Measurements from ENCODE around the gene SLC39A5.

Gene SLC39A5

DNA sequence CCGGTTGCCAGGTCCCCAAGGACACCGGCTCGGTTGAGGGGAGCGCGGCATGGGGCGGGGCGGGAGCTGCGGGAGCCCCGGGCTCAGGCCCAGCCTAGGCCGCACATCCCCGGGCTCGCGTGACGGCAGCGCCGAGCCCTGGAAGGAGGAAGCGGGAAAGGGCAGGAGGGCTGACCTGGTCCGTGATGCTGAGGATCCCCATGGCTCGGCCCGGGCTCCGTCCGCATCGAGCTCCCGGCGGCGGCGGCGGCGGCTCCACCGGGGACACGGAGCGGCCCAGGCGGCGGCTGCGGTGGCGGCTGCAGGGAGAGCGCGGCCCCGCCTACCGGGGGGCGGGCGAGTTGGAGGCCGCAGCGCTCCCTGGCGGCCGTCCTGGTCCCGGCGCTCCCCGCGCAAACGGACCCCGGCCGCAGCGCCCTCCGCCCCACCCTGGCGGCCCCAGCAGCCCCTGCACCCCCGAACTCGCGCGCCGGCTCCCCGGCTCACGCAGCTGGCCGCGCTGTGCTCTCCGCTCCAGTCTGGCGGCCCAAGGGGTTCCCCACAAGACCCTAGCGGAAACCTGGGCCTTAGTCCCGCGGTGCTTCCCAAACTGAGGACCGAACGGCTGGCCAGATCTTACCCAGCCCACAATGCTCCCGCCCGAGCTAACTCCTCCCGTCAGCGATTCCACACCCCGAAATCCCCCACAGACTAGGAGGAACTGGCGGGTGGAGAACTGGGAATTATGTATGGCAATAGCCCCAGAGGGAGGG, 28.4 kb downstream of the SLC39A5 start, which contains the start of gene ANKRD52:
Gene ANKRD52, minus strand, starts transcription at position 317 of the 752 bp plus-strand sequence. Its CDS starts 115 bp downstream, at position 202.
- Histone ChIP-seq H3K9ac (peak within 1 kb of the TSS; percentile 74), H3K79me2 (ENCODE audit: insufficient read depth, low read depth) (peaks cover 14% of the 10 kb centered on the region), H3K4me3 (IDR thresholded peaks at IDR 0.05; ENCODE audit: insufficient read depth, low read depth, low read length) (peak within 1 kb of the TSS; percentile 85), H3K27ac (peak within 1 kb of the TSS; percentile 48), H3K4me1 (ENCODE audit: low read depth, poor library complexity, severe bottlenecking) (peaks cover 12% of the 10 kb centered on the region), H2AFZ (ENCODE audit: low read depth) (peak within 1 kb of the TSS; percentile 100), H3K27me3 (ENCODE audit: insufficient read depth, low read depth) (no peaks in the 10 kb centered on the region), H3K36me3 (ENCODE audit: insufficient read depth) (peaks cover 7% of the 10 kb centered on the region; the same call in 1 of the 2 replicates), H4K20me1 (ENCODE audit: insufficient read depth) (no peaks in the 10 kb centered on the region), H3K4me2 (peak within 1 kb of the TSS; percentile 91)
- TF ChIP-seq, protein P1, sequence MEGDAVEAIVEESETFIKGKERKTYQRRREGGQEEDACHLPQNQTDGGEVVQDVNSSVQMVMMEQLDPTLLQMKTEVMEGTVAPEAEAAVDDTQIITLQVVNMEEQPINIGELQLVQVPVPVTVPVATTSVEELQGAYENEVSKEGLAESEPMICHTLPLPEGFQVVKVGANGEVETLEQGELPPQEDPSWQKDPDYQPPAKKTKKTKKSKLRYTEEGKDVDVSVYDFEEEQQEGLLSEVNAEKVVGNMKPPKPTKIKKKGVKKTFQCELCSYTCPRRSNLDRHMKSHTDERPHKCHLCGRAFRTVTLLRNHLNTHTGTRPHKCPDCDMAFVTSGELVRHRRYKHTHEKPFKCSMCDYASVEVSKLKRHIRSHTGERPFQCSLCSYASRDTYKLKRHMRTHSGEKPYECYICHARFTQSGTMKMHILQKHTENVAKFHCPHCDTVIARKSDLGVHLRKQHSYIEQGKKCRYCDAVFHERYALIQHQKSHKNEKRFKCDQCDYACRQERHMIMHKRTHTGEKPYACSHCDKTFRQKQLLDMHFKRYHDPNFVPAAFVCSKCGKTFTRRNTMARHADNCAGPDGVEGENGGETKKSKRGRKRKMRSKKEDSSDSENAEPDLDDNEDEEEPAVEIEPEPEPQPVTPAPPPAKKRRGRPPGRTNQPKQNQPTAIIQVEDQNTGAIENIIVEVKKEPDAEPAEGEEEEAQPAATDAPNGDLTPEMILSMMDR (conservative IDR thresholded peaks at IDR 0.05; ENCODE audit: low read depth, low read length): peak; percentile 90

DNA sequence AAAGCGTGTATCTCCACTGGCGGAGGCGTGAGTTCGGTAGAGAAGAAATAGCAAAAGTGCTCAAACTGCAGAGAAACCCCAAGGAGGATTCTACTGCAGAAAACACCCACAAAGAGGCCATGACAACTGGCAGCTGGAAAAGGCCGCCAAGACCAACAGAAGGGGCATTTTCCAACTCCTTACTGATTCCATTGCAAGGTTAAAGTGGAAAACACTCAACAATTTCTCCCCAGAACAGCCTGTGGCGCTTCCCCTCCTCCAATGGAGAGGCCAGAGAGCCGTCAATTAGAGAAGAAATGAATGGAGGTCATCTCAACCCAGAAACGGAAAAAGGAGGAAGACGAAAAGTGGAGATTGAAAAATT, 29.0 kb downstream of the SLC39A5 start:
- peak overlapping the region; percentile 100 for H2AFZ ChIP-seq (ENCODE audit: low read depth)
- H3K4me1 ChIP-seq (ENCODE audit: low read depth, poor library complexity, severe bottlenecking): peaks cover 12% of the 10 kb centered on the region
- peak overlapping the region; percentile 74 for H3K9ac ChIP-seq
- H3K27me3 ChIP-seq (ENCODE audit: insufficient read depth, low read depth): no peaks in the 10 kb centered on the region
- peak overlapping the region; percentile 91 for H3K4me2 ChIP-seq
- TF ChIP-seq, protein P1 (conservative IDR thresholded peaks at IDR 0.05; ENCODE audit: low read depth, low read length): no peak; the same call in none of the 2 replicates
- no peaks in the 10 kb centered on the region for H4K20me1 ChIP-seq (ENCODE audit: insufficient read depth)
- peaks cover 7% of the 10 kb centered on the region; the same call in 1 of the 2 replicates for H3K36me3 ChIP-seq (ENCODE audit: insufficient read depth)
- H3K27ac ChIP-seq: peak overlapping the region; percentile 48
- H3K79me2 ChIP-seq (ENCODE audit: insufficient read depth, low read depth): peaks cover 14% of the 10 kb centered on the region
- peak overlapping the region; percentile 85 for H3K4me3 ChIP-seq (IDR thresholded peaks at IDR 0.05; ENCODE audit: insufficient read depth, low read depth, low read length)

DNA sequence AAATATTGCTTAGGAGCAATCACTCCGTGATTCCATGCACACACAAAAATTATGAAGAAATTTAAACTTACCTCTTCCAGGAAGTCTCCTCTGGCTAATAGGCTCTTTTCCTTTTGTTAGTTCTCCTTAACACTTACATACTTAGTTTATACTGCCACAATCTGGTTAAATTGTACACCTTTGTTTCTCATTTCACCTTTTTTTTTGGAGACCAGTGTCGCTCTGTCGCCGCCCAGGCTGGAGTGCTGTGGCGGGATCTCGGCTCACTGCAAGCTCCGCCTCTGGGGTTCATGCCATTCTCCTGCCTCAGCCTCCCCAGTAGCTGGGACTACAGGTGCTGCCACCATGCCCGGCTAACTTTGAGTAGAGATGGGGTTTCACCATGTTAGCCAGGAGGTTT, 30.5 kb downstream of the SLC39A5 start:
- no peak overlapping the region for H3K27ac ChIP-seq
- TF ChIP-seq, protein P1 (conservative IDR thresholded peaks at IDR 0.05; ENCODE audit: low read depth, low read length): no peak
- H3K27me3 ChIP-seq (ENCODE audit: insufficient read depth, low read depth): no peaks in the 10 kb centered on the region
- H3K4me2 ChIP-seq: no peak overlapping the region
- H3K4me3 ChIP-seq (IDR thresholded peaks at IDR 0.05; ENCODE audit: insufficient read depth, low read depth, low read length): no peak overlapping the region
- H2AFZ ChIP-seq (ENCODE audit: low read depth): no peak overlapping the region
- peaks cover 14% of the 10 kb centered on the region for H3K79me2 ChIP-seq (ENCODE audit: insufficient read depth, low read depth)
- no peak overlapping the region for H3K9ac ChIP-seq
- no peaks in the 10 kb centered on the region for H4K20me1 ChIP-seq (ENCODE audit: insufficient read depth)
- H3K4me1 ChIP-seq (ENCODE audit: low read depth, poor library complexity, severe bottlenecking): peaks cover 14% of the 10 kb centered on the region
- H3K36me3 ChIP-seq (ENCODE audit: insufficient read depth): peaks cover 3% of the 10 kb centered on the region; the same call in 1 of the 2 replicates

DNA sequence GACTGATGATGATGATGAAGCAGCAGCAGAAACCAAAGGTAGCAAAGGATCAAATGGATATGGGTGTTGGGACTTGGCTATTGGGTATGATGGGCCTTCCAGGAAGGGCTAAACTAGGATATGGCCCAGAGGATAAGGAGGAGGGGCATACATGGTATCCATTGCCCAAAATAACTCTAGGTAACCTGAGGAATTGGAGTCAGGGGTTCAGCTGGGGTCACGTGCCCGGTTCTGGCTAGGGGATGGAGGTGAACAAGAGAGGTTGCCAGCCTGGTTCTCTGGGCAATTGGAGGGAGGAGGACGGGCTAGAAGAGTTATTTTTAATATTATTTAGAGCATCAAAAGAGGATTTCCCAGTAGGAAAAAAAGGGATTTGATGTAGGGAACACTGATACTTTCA, 31.1 kb downstream of the SLC39A5 start:
- Histone ChIP-seq H3K79me2 (ENCODE audit: insufficient read depth, low read depth) (peaks cover 14% of the 10 kb centered on the region), H3K27me3 (ENCODE audit: insufficient read depth, low read depth) (no peaks in the 10 kb centered on the region), H3K9ac (no peak overlapping the region), H3K4me2 (no peak overlapping the region), H4K20me1 (ENCODE audit: insufficient read depth) (no peaks in the 10 kb centered on the region), H3K27ac (no peak overlapping the region), H3K4me1 (ENCODE audit: low read depth, poor library complexity, severe bottlenecking) (peaks cover 19% of the 10 kb centered on the region), H3K36me3 (ENCODE audit: insufficient read depth) (no peaks in the 10 kb centered on the region), H2AFZ (ENCODE audit: low read depth) (no peak overlapping the region), H3K4me3 (IDR thresholded peaks at IDR 0.05; ENCODE audit: insufficient read depth, low read depth, low read length) (no peak overlapping the region)
- TF ChIP-seq, protein P1 (conservative IDR thresholded peaks at IDR 0.05; ENCODE audit: low read depth, low read length): no peak
